ENCODE data around the gene PHF12. TPM values are rescaled to one million over a fixed set of nuclear protein-coding genes. Genes with fewer than 3 reads are reported as not detected.

Gene PHF12
- total and polyA plus RNA-seq, 2 of the 8 experiments (the other 6 are each of a cell fraction or from before 2014, with no cell fraction given): 38.8 to 65.7 TPM

- H3K4ac ChIP-seq (replicated peaks; ENCODE audit: insufficient read length, low read depth, low read length): no peak overlapping the region
- H3K14ac ChIP-seq (ENCODE audit: insufficient read length): no peak overlapping the region
- H3K23ac ChIP-seq (ENCODE audit: insufficient read length): no peak overlapping the region
- TF ChIP-seq CREB1 (IDR thresholded peaks at IDR 0.05) (no peak), TAF1 (IDR thresholded peaks at IDR 0.05; ENCODE audit: low read depth, low read length) (no peak), POLR2AphosphoS5 (IDR thresholded peaks at IDR 0.05; ENCODE audit: low read depth, low read length) (no peak)
- H3K27me3 ChIP-seq (replicated peaks in 1 of 4; ENCODE audit: control insufficient read depth in 3 of 4, extremely low read depth in 1 of 4, insufficient read depth in 3 of 4, low read length in 3 of 4): no peaks in the 10 kb centered on the region
- CTCF ChIA-PET (ENCODE audit: partially characterized antibody): interaction anchor here (0.7 to 1.8 kb wide), 6 partner anchors 8 to 128 kb away, joined by 3 to 7 read pairs (median 3); no protein-coding TSS in a partner anchor
- H3K4me3 ChIP-seq (ENCODE audit: extremely low read depth in 1 of 4, insufficient read depth in 2 of 4, low read depth in 3 of 4, low read length in 4 of 4): no peak overlapping the region
- 88% methylated on average over 1 of the region's 1 CpG; no CpG with 5 or more reads in 1 of the 2 experiments for WGBS, 2 experiments (ENCODE audit: extremely low coverage in 1 of 2, insufficient coverage in 1 of 2, insufficient read length in 1 of 2, insufficient replicate concordance in 2 of 2, low coverage in 1 of 2, low lambda C conversion rate in 2 of 2, missing lambda C conversion rate in 1 of 2)
- no peak overlapping the region; the same call in 1 of the 2 replicates for H2BK12ac ChIP-seq (ENCODE audit: low read depth, low read length)
- no peak overlapping the region for H4K91ac ChIP-seq (replicated peaks; ENCODE audit: insufficient read length, low read length)
- no peak overlapping the region for H2BK20ac ChIP-seq (ENCODE audit: low read length)
- H3K79me1 ChIP-seq (ENCODE audit: low read depth, low read length): peaks cover 8% of the 10 kb centered on the region
- H2BK15ac ChIP-seq (ENCODE audit: low read length): no peak overlapping the region
- no peak overlapping the region for H2BK5ac ChIP-seq (ENCODE audit: low read depth, low read length)
- H3K9me3 ChIP-seq (ENCODE audit: insufficient read depth in 2 of 2, low read depth in 1 of 2, low read length in 1 of 2): no peaks in the 10 kb centered on the region
- H3K18ac ChIP-seq (ENCODE audit: extremely low read depth, low read length): no peak overlapping the region
- H3K56ac ChIP-seq (replicated peaks; ENCODE audit: insufficient read length, low read depth, low read length): no peak overlapping the region
- H3K4me1 ChIP-seq (replicated peaks in 1 of 4; ENCODE audit: control insufficient read depth in 3 of 4, insufficient read depth in 4 of 4, low read length in 3 of 4): peaks cover 2 to 7% (median 3%) of the 10 kb centered on the region in 4 experiments; a peak in 6 of 7 replicates
- no peak overlapping the region for H2BK120ac ChIP-seq (replicated peaks; ENCODE audit: low read depth, low read length)
- peaks cover 2 to 10% of the 10 kb centered on the region in 2 experiments for H4K20me1 ChIP-seq (replicated peaks in 1 of 2; ENCODE audit: control insufficient read depth in 1 of 2, insufficient read depth in 2 of 2, low read length in 2 of 2)
- no peak for DNase-seq (ENCODE audit: low read depth in 1 of 2, low spot score in 2 of 2)
- no peak overlapping the region for H4K5ac ChIP-seq (ENCODE audit: insufficient read length, low read depth, low read length)
- H3K9ac ChIP-seq (replicated peaks in 1 of 4; ENCODE audit: extremely low read depth in 1 of 4, low read depth in 3 of 4, low read length in 3 of 4): no peak overlapping the region; a peak in 1 of 7 replicates
- no peaks in the 10 kb centered on the region; a peak in 2 of 8 replicates for H3K36me3 ChIP-seq (ENCODE audit: control insufficient read depth in 2 of 4, insufficient read depth in 4 of 4, low read length in 3 of 4)
- FAIRE-seq: no peak
- peaks cover 2% of the 10 kb centered on the region; the same call in 1 of the 2 replicates for H3K23me2 ChIP-seq (ENCODE audit: low read depth, low read length)
- no peak overlapping the region for H2AK5ac ChIP-seq (ENCODE audit: low read depth, low read length)
- no peak overlapping the region for H4K8ac ChIP-seq (ENCODE audit: extremely low read depth, insufficient read depth, low read length)
- no peak overlapping the region for H3K4me2 ChIP-seq (ENCODE audit: insufficient read depth in 1 of 2, low read depth in 2 of 2, low read length in 2 of 2)
- no peak overlapping the region for H2AFZ ChIP-seq (ENCODE audit: low read length)
- no peak overlapping the region for H3K27ac ChIP-seq (ENCODE audit: low read depth, low read length)
- POLR2A ChIA-PET (ENCODE audit: partially characterized antibody): interaction anchor here (0.9 to 2.8 kb wide), 8 partner anchors 9 to 187 kb away, joined by 3 to 7 read pairs (median 4); no protein-coding TSS in a partner anchor
- peaks cover 4 to 20% of the 10 kb centered on the region in 2 experiments for H3K79me2 ChIP-seq (ENCODE audit: control insufficient read depth in 1 of 2, insufficient read depth in 2 of 2, low read length in 2 of 2)
Observed at GRCh38 chr17:28891201-28891600, 60.1 kb downstream of the PHF12 start.
